Esophagus squamous epithelium (tissue), 4 donors: Measurements from ENCODE around the gene TMOD4.

Source experiments
- POLR2A ChIP-seq, 4 donors: fragments of 450-650 bp; IDR thresholded peaks; one replicate each; pipeline ENCODE4 v1.6.1; 2017; ENCODE audit warnings: antibody characterized with exemption in 4 of 4, mild to moderate bottlenecking in 4 of 4, moderate library complexity in 3 of 4
- TF ChIP-seq, protein P1 (sequence below), 6 experiments: fragments of 450-650 bp in 4 of 6; fragments of 200-600 bp in 2 of 6; sonication (generic) in 2 of 6; IDR thresholded peaks; one replicate each; pipeline ENCODE4 v1.5.1; 2016 to 2019; ENCODE audit warnings: antibody characterized with exemption in 6 of 6, mild to moderate bottlenecking in 4 of 6, moderate library complexity in 4 of 6

DNA sequence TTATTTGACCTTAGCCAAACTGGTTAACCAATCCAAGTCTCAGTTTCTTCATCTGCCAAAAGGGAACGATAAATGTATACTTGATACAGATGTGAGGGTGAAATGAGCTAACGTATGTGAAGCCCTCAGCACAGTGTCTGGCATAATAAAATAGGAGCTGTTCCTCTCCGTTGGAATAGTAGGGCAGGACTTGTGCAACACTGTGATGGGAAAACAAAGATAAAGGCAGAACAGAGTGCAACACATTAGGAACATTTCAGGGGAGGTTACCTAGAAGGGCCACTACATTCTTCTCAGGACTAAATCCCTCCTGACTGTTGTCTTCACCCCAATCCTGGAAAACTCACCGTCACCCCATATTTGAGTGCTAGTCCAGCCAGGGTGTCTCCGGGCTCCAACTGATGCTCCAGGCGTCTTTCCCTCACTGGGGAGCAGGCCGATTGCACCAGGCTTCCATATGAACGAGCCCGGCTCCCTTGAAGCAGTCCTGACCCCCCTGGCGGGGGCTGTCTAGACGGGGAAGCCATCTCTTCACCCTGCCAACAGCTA, 11.0 kb downstream of the TMOD4 start:
- TF ChIP-seq, protein P1, sequence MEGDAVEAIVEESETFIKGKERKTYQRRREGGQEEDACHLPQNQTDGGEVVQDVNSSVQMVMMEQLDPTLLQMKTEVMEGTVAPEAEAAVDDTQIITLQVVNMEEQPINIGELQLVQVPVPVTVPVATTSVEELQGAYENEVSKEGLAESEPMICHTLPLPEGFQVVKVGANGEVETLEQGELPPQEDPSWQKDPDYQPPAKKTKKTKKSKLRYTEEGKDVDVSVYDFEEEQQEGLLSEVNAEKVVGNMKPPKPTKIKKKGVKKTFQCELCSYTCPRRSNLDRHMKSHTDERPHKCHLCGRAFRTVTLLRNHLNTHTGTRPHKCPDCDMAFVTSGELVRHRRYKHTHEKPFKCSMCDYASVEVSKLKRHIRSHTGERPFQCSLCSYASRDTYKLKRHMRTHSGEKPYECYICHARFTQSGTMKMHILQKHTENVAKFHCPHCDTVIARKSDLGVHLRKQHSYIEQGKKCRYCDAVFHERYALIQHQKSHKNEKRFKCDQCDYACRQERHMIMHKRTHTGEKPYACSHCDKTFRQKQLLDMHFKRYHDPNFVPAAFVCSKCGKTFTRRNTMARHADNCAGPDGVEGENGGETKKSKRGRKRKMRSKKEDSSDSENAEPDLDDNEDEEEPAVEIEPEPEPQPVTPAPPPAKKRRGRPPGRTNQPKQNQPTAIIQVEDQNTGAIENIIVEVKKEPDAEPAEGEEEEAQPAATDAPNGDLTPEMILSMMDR (IDR thresholded peaks at IDR 0.05) = no peak
- TF ChIP-seq POLR2A (IDR thresholded peaks at IDR 0.05) = no peak
